Liver (tissue), 9 donors: ENCODE measurements around the gene JPH3. TPM values are rescaled to one million over a fixed set of nuclear protein-coding genes. Genes with fewer than 3 reads are reported as not detected.
"Not testable (repeated sequence)": the region's sequence is repeated elsewhere in the genome, so short reads cannot be mapped to it uniquely, and the experiment has no call there.

Experiments
- DNase-seq: peaks from one replicate; pipeline ENCODE4 v3.0.0-alpha.2; 2017; ENCODE audit warnings: low spot score
- H3K27ac ChIP-seq, 2 donors: one replicate each; pipeline ENCODE4 v1.7.0; 2013; ENCODE audit warnings: inconsistent platforms in 2 of 2, low read length in 2 of 2, control low read depth in 1 of 2, low read depth in 1 of 2, mild to moderate bottlenecking in 1 of 2
- H3K27me3 ChIP-seq, 4 donors: one replicate each; pipeline versions ENCODE4 v1.6.1 to v1.7.0; 2013; ENCODE audit warnings: low read length in 3 of 4, inconsistent platforms in 1 of 4, mild to moderate bottlenecking in 1 of 4, moderate library complexity in 1 of 4; ENCODE audit not compliant: control insufficient read depth in 4 of 4, insufficient read depth in 4 of 4
- H3K36me3 ChIP-seq, 4 donors: one replicate each; pipeline versions ENCODE4 v1.6.1 to v1.7.0; 2013; ENCODE audit warnings: low read length in 3 of 4, mild to moderate bottlenecking in 3 of 4, low read depth in 1 of 4, moderate library complexity in 1 of 4; ENCODE audit not compliant: control insufficient read depth in 4 of 4, insufficient read depth in 3 of 4
- H3K4me1 ChIP-seq, 4 donors: one replicate each; pipeline versions ENCODE4 v1.6.1 to v1.7.0; 2013; ENCODE audit warnings: low read length in 3 of 4, mild to moderate bottlenecking in 3 of 4, moderate library complexity in 1 of 4; ENCODE audit not compliant: control insufficient read depth in 4 of 4, insufficient read depth in 4 of 4
- H3K4me3 ChIP-seq, 3 donors: one replicate each; pipeline versions ENCODE4 v1.6.1 to v1.7.0; 2013; ENCODE audit warnings: low read length in 3 of 3, control low read depth in 1 of 3, low read depth in 1 of 3, mild to moderate bottlenecking in 1 of 3
- H3K9ac ChIP-seq, 2 donors: one replicate each; pipeline ENCODE4 v1.7.0; 2013; ENCODE audit warnings: low read length in 2 of 2, mild to moderate bottlenecking in 2 of 2, moderate library complexity in 2 of 2, control low read depth in 1 of 2, low read depth in 1 of 2
- H3K9me3 ChIP-seq, 4 donors: one replicate each; pipeline versions ENCODE4 v1.6.1 to v1.7.0; 2013; ENCODE audit warnings: low read length in 3 of 4; ENCODE audit not compliant: control insufficient read depth in 4 of 4
- EGR1 ChIP-seq, 2 donors: IDR thresholded peaks; 2 replicates each; pipeline ENCODE4 v1.6.1; 2016 to 2018; ENCODE audit warnings: antibody characterized with exemption in 2 of 2, low read depth in 2 of 2
- FOXA1 ChIP-seq: IDR thresholded peaks from 2 replicates; pipeline ENCODE4 v1.6.1; 2016; ENCODE audit warnings: antibody characterized with exemption
- FOXA2 ChIP-seq: IDR thresholded peaks from 2 replicates; pipeline ENCODE4 v1.6.1; 2016; ENCODE audit warnings: antibody characterized with exemption
- GABPA ChIP-seq, 2 donors: IDR thresholded peaks in 1 of 2; conservative IDR thresholded peaks in 1 of 2; 2 replicates each; pipeline ENCODE4 v1.6.1; 2016; ENCODE audit warnings: antibody characterized with exemption in 2 of 2, mild to moderate bottlenecking in 1 of 2, moderate library complexity in 1 of 2
- HNF4G ChIP-seq: IDR thresholded peaks from 2 replicates; pipeline ENCODE4 v1.6.1; 2016; ENCODE audit warnings: antibody characterized with exemption
- RAD21 ChIP-seq, 2 donors: IDR thresholded peaks; 2 replicates each; pipeline ENCODE4 v1.6.1; 2016; ENCODE audit warnings: antibody characterized with exemption in 2 of 2, mild to moderate bottlenecking in 2 of 2
- RXRA ChIP-seq, 2 donors: IDR thresholded peaks; 2 replicates each; pipeline ENCODE4 v1.6.1; 2017 to 2018; ENCODE audit warnings: antibody characterized with exemption in 2 of 2, mild to moderate bottlenecking in 1 of 2
- SP1 ChIP-seq: IDR thresholded peaks from 2 replicates; pipeline ENCODE4 v1.6.1; 2018; ENCODE audit warnings: antibody characterized with exemption, mild to moderate bottlenecking
- YY1 ChIP-seq: IDR thresholded peaks from 2 replicates; pipeline ENCODE4 v1.6.1; 2016; ENCODE audit warnings: antibody characterized with exemption, mild to moderate bottlenecking
- WGBS: extraction: QIAGEN DNeasy Blood & Tissue Kit; methylation state at CpG from one replicate; pipeline ENCODE4 v1.1.7; 2013; 5-methylcytosine and 5-hydroxymethylcytosine counted together
- polyA plus RNA-seq, 2 donors: library from polyadenylated mRNA; stranded (reverse) in 1 of 2; unstranded in 1 of 2; fragments of 200-250 nt in 1 of 2; fragments of >200 nt in 1 of 2; fragmentation: Nextera tagmentation in 1 of 2; extraction: Ambion mirVana in 1 of 2; gene quantifications; one replicate each; pipeline versions ENCODE4 v1.2.1 to v1.2.3, GENCODE V29; 2013 to 2015
- total RNA-seq, 2 donors: library from RNA; depleted of rRNA; stranded (reverse); fragments of >200 nt; gene quantifications; one replicate each; pipeline ENCODE4 v1.2.3, GENCODE V29; 2014
- TF ChIP-seq, protein P1 (sequence below): fragments of 150-350 bp; IDR thresholded peaks from 2 replicates; pipeline ENCODE4 v1.5.1; 2017; ENCODE audit warnings: improper control_type of control experiment, low read depth, low read length; ENCODE audit not compliant: missing input control
- TF ChIP-seq, protein P2 (sequence below): IDR thresholded peaks from 2 replicates; pipeline ENCODE4 v1.6.1; 2016; ENCODE audit warnings: antibody characterized with exemption
- TF ChIP-seq, protein P3 (sequence below): IDR thresholded peaks from 2 replicates; pipeline ENCODE4 v1.6.1; 2016; ENCODE audit warnings: antibody characterized with exemption
- TF ChIP-seq, protein P4 (sequence below): IDR thresholded peaks from 2 replicates; pipeline ENCODE4 v1.6.1; 2016; ENCODE audit warnings: antibody characterized with exemption
- donor health status: healthy.
- donor health status: healthy.
- donor health status: healthy.
- donor health status: healthy.
- donor health status: healthy.

Gene JPH3
- total and polyA plus RNA-seq, 4 donors, result under 0.01 to 0.09 (median 0.04) TPM

DNA sequence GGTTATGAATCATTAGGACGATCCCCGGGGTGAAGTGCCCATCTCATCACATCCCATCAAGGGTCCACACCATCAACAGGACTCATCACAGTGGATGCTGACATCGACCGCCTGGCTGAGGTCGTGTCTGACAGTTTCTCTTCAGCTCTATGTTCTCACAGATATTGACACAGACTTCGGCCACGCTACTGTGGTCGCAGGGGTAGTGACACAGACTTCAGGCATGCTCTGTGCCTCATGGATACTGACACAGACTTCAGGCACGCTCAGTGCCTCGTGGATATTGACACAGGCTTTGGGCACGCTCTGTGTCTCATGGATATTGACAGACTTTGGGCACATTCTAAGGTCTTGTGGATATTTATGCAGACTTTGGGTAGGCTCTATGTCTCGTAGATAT lies 113.3 kb downstream of the JPH3 start:
- Histone ChIP-seq H3K27me3 (no peaks in the 10 kb centered on the region), H3K27ac (no peak overlapping the region), H3K9me3 (no peaks in the 10 kb centered on the region), H3K9ac (no peak overlapping the region), H3K36me3 (peaks cover 0 to 28% (median 6%) of the 10 kb centered on the region in 4 donors), H3K4me3 (no peak overlapping the region), H3K4me1 (no peaks in the 10 kb centered on the region)
- DNase-seq, result no peak
- TF ChIP-seq, protein P1, sequence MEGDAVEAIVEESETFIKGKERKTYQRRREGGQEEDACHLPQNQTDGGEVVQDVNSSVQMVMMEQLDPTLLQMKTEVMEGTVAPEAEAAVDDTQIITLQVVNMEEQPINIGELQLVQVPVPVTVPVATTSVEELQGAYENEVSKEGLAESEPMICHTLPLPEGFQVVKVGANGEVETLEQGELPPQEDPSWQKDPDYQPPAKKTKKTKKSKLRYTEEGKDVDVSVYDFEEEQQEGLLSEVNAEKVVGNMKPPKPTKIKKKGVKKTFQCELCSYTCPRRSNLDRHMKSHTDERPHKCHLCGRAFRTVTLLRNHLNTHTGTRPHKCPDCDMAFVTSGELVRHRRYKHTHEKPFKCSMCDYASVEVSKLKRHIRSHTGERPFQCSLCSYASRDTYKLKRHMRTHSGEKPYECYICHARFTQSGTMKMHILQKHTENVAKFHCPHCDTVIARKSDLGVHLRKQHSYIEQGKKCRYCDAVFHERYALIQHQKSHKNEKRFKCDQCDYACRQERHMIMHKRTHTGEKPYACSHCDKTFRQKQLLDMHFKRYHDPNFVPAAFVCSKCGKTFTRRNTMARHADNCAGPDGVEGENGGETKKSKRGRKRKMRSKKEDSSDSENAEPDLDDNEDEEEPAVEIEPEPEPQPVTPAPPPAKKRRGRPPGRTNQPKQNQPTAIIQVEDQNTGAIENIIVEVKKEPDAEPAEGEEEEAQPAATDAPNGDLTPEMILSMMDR, result no peak
- TF ChIP-seq EGR1 (IDR thresholded peaks at IDR 0.05; ENCODE audit: low read depth in 2 of 2), result no peak
- TF ChIP-seq HNF4G, result no peak
- TF ChIP-seq YY1, result no peak
- TF ChIP-seq, protein P2, sequence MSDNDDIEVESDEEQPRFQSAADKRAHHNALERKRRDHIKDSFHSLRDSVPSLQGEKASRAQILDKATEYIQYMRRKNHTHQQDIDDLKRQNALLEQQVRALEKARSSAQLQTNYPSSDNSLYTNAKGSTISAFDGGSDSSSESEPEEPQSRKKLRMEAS, result no peak
- TF ChIP-seq FOXA1, result no peak
- TF ChIP-seq RXRA (IDR thresholded peaks at IDR 0.05), result no peak
- TF ChIP-seq GABPA (IDR thresholded peaks at IDR 0.05 in 1 of 2, conservative IDR thresholded peaks at IDR 0.05 in 1 of 2), result no peak
- TF ChIP-seq RAD21 (IDR thresholded peaks at IDR 0.05), result no peak
- no peak for TF ChIP-seq FOXA2
- WGBS, result 96% methylated on average over 12 of the region's 12 CpGs

DNA sequence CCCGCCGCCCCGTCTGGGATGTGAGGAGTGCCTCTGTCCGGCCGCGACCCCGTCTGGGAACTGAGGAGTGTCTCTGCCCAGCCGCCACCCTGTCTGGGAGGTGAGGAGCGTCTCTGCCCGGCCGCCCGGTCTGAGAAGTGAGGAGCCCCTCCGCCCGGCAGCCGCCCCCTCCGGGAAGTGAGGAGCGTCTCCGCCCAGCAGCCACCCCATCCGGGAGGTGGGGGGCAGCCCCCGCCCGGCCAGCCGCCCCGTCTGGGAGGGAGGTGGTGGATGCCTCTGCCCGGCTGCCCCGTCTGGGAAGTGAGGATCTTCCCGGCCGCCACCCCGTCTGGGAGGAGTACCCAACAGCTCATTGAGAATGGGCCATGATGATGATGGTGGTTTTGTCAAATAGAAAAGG lies 116.5 kb downstream of the JPH3 start:
- DNase-seq, H3K4me3 ChIP-seq, H3K27me3 ChIP-seq, H3K27ac ChIP-seq, H3K9me3 ChIP-seq, H3K4me1 ChIP-seq, H3K9ac ChIP-seq: not testable (repeated sequence)
- 97% methylated on average over 28 of the region's 28 CpGs for WGBS
- H3K36me3 ChIP-seq, result peaks cover 0 to 25% (median 7%) of the 10 kb centered on the region in 4 donors

DNA sequence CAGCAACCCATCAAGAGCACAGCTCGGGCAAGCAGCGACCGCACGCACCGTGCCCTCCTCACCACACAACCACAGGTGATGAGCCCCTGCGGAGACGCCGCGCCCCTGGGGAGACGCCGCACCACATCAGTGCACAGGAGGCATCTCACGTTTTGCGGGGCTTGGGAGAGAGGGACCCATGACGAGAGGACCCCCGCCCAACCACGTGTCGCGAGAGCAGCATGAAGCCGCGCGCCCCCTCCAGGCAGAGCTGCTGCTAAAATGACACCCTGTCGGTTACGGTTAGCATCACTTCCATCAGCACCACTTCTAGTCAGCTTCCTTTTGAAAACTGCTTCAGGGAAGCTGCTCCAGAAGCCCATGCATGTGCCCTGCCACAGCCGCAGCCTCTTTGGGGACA lies 118.1 kb downstream of the JPH3 start:
- no peak overlapping the region for H3K4me3 ChIP-seq
- peaks cover 0 to 16% (median 8%) of the 10 kb centered on the region in 4 donors for H3K36me3 ChIP-seq
- DNase-seq, result no peak
- no peak overlapping the region for H3K27ac ChIP-seq
- H3K9me3 ChIP-seq, result no peaks in the 10 kb centered on the region
- no peaks in the 10 kb centered on the region for H3K27me3 ChIP-seq
- WGBS, result 98% methylated on average over 24 of the region's 24 CpGs
- H3K9ac ChIP-seq, result no peak overlapping the region
- TF ChIP-seq, protein P3, sequence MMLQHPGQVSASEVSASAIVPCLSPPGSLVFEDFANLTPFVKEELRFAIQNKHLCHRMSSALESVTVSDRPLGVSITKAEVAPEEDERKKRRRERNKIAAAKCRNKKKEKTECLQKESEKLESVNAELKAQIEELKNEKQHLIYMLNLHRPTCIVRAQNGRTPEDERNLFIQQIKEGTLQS, result no peak
- TF ChIP-seq HNF4G (no peak), RAD21 (IDR thresholded peaks at IDR 0.05) (no peak), SP1 (no peak)
- TF ChIP-seq, protein P4, sequence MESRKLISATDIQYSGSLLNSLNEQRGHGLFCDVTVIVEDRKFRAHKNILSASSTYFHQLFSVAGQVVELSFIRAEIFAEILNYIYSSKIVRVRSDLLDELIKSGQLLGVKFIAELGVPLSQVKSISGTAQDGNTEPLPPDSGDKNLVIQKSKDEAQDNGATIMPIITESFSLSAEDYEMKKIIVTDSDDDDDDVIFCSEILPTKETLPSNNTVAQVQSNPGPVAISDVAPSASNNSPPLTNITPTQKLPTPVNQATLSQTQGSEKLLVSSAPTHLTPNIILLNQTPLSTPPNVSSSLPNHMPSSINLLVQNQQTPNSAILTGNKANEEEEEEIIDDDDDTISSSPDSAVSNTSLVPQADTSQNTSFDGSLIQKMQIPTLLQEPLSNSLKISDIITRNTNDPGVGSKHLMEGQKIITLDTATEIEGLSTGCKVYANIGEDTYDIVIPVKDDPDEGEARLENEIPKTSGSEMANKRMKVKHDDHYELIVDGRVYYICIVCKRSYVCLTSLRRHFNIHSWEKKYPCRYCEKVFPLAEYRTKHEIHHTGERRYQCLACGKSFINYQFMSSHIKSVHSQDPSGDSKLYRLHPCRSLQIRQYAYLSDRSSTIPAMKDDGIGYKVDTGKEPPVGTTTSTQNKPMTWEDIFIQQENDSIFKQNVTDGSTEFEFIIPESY, result no peak
- TF ChIP-seq, protein P2, result no peak
- H3K4me1 ChIP-seq, result no peaks in the 10 kb centered on the region
